Mucosa of descending colon (tissue), 3 donors: ENCODE results near the gene SLC23A1. TPM values are rescaled to one million over a fixed set of nuclear protein-coding genes. Genes with fewer than 3 reads are reported as not detected.
"Not testable (repeated sequence)": the region's sequence is repeated elsewhere in the genome, so short reads cannot be mapped to it uniquely, and the experiment has no call there.

Experiments
- ATAC-seq: fragments of 200-7000 bp; cut with Tn5 transposase; one replicate; pipeline ENCODE4 v1.9.1; 2020; ENCODE audit warnings: mild to moderate bottlenecking, moderate library complexity
- DNase-seq, 3 donors: peaks; one replicate each; pipeline ENCODE4 v3.0.0-alpha.2; 2020
- H3K36me3 ChIP-seq: fragments of 200-600 bp; one replicate; pipeline ENCODE4 v1.8.0; 2021; ENCODE audit warnings: low read depth, mild to moderate bottlenecking
- H3K4me1 ChIP-seq: fragments of 200-600 bp; one replicate; pipeline ENCODE4 v1.8.0; 2021; ENCODE audit warnings: low read depth, mild to moderate bottlenecking
- H3K4me3 ChIP-seq: fragments of 200-600 bp; one replicate; pipeline ENCODE4 v1.8.0; 2021; ENCODE audit warnings: mild to moderate bottlenecking
- H3K9me3 ChIP-seq: fragments of 200-600 bp; one replicate; pipeline ENCODE4 v1.8.0; 2021; ENCODE audit warnings: mild to moderate bottlenecking
- intact Hi-C, 2 donors: fragments of 100-400 bp; cut with DNase I in 1 of 2; cut with micrococcal nuclease in 1 of 2; formaldehyde crosslinking; loops; one replicate each; pipeline versions ENCODE4 v1.11.0 to v1.11.1; 2022; cut with DNase I, micrococcal nuclease
- total RNA-seq, 3 donors: library from RNA; stranded (reverse); fragmentation: NEBNext Ultra II Directional in 2 of 3; extraction: Animal tissue kit (Norgen Biotek cat#: 25700) in 2 of 3; gene quantifications; one replicate each; pipeline versions ENCODE4 v1.2.1 to v1.2.4, GENCODE V29; 2021 to 2023
- TF ChIP-seq, protein P1 (sequence below): fragments of 200-600 bp; IDR thresholded peaks from one replicate; pipeline ENCODE4 v1.8.0; 2022; ENCODE audit warnings: antibody characterized with exemption, mild to moderate bottlenecking
- donor health status: DM: no; HTN: no; CAD: no; lungs with moderate emphysema.
- donor health status: DM: no; HTN: no; CAD: no.
- donor health status: DM: no; HTN: yes; CAD: no.

SLC23A1 gene
- total RNA-seq, 3 donors from 2014 or later, result 2.5 to 9.0 (median 5.1) TPM

DNA sequence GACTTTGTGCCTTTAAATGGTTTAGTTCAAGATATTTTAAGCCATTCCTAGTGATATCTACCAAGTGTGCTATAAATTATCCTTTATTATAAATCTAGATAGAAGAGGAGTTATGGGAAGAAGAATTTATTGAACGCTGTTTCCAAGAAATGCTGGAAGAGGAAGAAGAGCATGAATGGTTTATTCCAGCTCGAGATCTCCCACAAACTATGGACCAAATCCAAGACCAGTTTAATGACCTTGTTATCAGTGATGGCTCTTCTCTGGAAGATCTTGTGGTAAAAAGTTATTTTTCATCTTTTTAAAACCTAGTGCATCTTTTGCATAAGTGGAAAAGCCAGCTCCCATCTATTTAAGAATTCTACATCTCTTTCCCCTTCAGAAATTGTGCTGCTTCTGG is 18.6 kb downstream of the SLC23A1 start:
- ATAC-seq (no peak), DNase-seq (no peak)
- no peaks in the 10 kb centered on the region for H3K9me3 ChIP-seq
- no peak overlapping the region for H3K4me3 ChIP-seq
- intact Hi-C loops, result no loop called here
- no peaks in the 10 kb centered on the region for H3K4me1 ChIP-seq
- no peaks in the 10 kb centered on the region for H3K36me3 ChIP-seq
- TF ChIP-seq, protein P1, sequence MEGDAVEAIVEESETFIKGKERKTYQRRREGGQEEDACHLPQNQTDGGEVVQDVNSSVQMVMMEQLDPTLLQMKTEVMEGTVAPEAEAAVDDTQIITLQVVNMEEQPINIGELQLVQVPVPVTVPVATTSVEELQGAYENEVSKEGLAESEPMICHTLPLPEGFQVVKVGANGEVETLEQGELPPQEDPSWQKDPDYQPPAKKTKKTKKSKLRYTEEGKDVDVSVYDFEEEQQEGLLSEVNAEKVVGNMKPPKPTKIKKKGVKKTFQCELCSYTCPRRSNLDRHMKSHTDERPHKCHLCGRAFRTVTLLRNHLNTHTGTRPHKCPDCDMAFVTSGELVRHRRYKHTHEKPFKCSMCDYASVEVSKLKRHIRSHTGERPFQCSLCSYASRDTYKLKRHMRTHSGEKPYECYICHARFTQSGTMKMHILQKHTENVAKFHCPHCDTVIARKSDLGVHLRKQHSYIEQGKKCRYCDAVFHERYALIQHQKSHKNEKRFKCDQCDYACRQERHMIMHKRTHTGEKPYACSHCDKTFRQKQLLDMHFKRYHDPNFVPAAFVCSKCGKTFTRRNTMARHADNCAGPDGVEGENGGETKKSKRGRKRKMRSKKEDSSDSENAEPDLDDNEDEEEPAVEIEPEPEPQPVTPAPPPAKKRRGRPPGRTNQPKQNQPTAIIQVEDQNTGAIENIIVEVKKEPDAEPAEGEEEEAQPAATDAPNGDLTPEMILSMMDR, result no peak

GRCh38 chr5:139363937-139364336 is 19.2 kb downstream of the SLC23A1 start:
- TF ChIP-seq, protein P1, result no peak
- Histone ChIP-seq H3K36me3 (no peaks in the 10 kb centered on the region), H3K9me3 (no peaks in the 10 kb centered on the region), H3K4me1 (no peaks in the 10 kb centered on the region), H3K4me3 (no peak overlapping the region)
- intact Hi-C loops, result no loop called here
- ATAC-seq (peak; percentile 25), DNase-seq (no peak)

GRCh38 chr5:139361835-139362429 is 21.2 kb downstream of the SLC23A1 start:
- ATAC-seq (no peak), DNase-seq (no peak)
- Histone ChIP-seq H3K4me1 (no peaks in the 10 kb centered on the region), H3K4me3 (no peak overlapping the region), H3K9me3 (no peaks in the 10 kb centered on the region), H3K36me3 (no peaks in the 10 kb centered on the region)
- TF ChIP-seq, protein P1, result no peak
- intact Hi-C loops, result no loop called here

DNA sequence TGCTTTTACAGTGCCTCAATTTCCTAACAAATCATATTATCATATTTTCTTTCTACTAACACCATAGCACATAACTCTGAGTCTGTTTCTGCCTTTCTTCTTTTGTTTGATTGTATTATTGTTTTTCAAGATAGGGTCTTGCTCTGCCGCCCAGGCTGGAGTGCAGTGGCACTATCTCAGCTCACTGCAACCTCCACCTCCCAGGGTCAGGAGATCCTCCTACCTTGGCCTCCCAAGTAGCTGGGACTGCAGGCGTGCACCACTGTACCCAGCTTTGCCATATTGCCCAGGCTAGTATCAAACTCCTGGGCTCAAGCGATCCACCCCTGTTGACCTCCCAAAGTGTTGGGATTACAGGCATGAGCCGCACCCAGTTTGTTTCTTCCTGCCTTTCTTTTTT is 22.7 kb downstream of the SLC23A1 start:
- no peaks in the 10 kb centered on the region for H3K36me3 ChIP-seq
- no peak overlapping the region for H3K4me3 ChIP-seq
- intact Hi-C loops, result no loop called here
- H3K9me3 ChIP-seq, result no peaks in the 10 kb centered on the region
- no peaks in the 10 kb centered on the region for H3K4me1 ChIP-seq
- DNase-seq (no peak), ATAC-seq (no peak)
- TF ChIP-seq, protein P1, result no peak

GRCh38 chr5:139358064-139358463 is 25.0 kb downstream of the SLC23A1 start:
- intact Hi-C loops, result no loop called here
- Histone ChIP-seq H3K9me3 (no peaks in the 10 kb centered on the region), H3K4me1 (no peaks in the 10 kb centered on the region), H3K4me3 (no peak overlapping the region), H3K36me3 (no peaks in the 10 kb centered on the region)
- DNase-seq (no peak), ATAC-seq (no peak)
- TF ChIP-seq, protein P1, result no peak

- H3K9me3 ChIP-seq, ATAC-seq, DNase-seq, H3K4me1 ChIP-seq, intact Hi-C loops, H3K4me3 ChIP-seq, H3K36me3 ChIP-seq: not testable (repeated sequence)
Observed at GRCh38 chr5:139355900-139356299, 27.2 kb downstream of the SLC23A1 start.
